Uterus (tissue), 2 donors: ENCODE measurements around the gene MTFR2.

ENCODE experiments used
- CTCF ChIP-seq, 4 experiments: fragments of 200-600 bp in 2 of 4; fragments of 450-650 bp in 2 of 4; sonication (generic) in 2 of 4; IDR thresholded peaks; one replicate each; pipeline ENCODE4 v1.5.1; 2016 to 2019; ENCODE audit warnings: antibody characterized with exemption in 4 of 4, mild to moderate bottlenecking in 2 of 4, moderate library complexity in 1 of 4
- POLR2A ChIP-seq, 2 donors: fragments of 450-650 bp; IDR thresholded peaks; one replicate each; pipeline ENCODE4 v1.6.1; 2016; ENCODE audit warnings: antibody characterized with exemption in 2 of 2, mild to moderate bottlenecking in 1 of 2, moderate library complexity in 1 of 2

- TF ChIP-seq CTCF (IDR thresholded peaks at IDR 0.05) (no peak), POLR2A (IDR thresholded peaks at IDR 0.05) (no peak)
Observed at GRCh38 chr6:136184738-136185137, 65.4 kb downstream of the MTFR2 start.
